ENCODE data around the gene PRDX3.
A peak's percentile ranks its signal among the peaks of the same experiment; 100 is the strongest.

- TF ChIP-seq YY1 (IDR thresholded peaks at IDR 0.05): no peak
- no peak for TF ChIP-seq CTCF (IDR thresholded peaks at IDR 0.05; ENCODE audit: low read depth, low read length, missing input control)
- no peak for TF ChIP-seq JUND (IDR thresholded peaks at IDR 0.05)
- no peak for TF ChIP-seq EGR1 (IDR thresholded peaks at IDR 0.05; ENCODE audit: low read depth in 2 of 2)
- no peak for TF ChIP-seq REST (IDR thresholded peaks at IDR 0.05)
- TF ChIP-seq TAF1 (conservative IDR thresholded peaks at IDR 0.05): no peak
- TF ChIP-seq MAX (IDR thresholded peaks at IDR 0.05): no peak
- TF ChIP-seq RAD21 (IDR thresholded peaks at IDR 0.05): no peak
- peak; percentile 32 for TF ChIP-seq SP1 (IDR thresholded peaks at IDR 0.05)
- TF ChIP-seq GABPA (IDR thresholded peaks at IDR 0.05 in 1 of 2, conservative IDR thresholded peaks at IDR 0.05 in 1 of 2): no peak
Observed at GRCh38 chr10:119177708-119178371, 772 bp downstream of the PRDX3 start.
